NOMO-1 (cell line): ENCODE data around the gene SLC35F3.
"Not testable (repeated sequence)": the region's sequence is repeated elsewhere in the genome, so short reads cannot be mapped to it uniquely, and the experiment has no call there.

Experiments
- DNase-seq, 2 experiments: peaks; one replicate each; lab custom pipeline; 2025; ENCODE audit not compliant: unreplicated experiment in 2 of 2; lab: John Stamatoyannopoulos, UW

Gene SLC35F3

GRCh38 chr1:234243521-234244260, 339.2 kb downstream of the SLC35F3 start:
- DNase-seq, result no peak

- DNase-seq, result peak; percentile 21 to 81
Measured at GRCh38 chr1:234244482-234244881, 340.0 kb downstream of the SLC35F3 start.

- no peak for DNase-seq
Measured at GRCh38 chr1:234246638-234247116, 342.2 kb downstream of the SLC35F3 start.

DNA sequence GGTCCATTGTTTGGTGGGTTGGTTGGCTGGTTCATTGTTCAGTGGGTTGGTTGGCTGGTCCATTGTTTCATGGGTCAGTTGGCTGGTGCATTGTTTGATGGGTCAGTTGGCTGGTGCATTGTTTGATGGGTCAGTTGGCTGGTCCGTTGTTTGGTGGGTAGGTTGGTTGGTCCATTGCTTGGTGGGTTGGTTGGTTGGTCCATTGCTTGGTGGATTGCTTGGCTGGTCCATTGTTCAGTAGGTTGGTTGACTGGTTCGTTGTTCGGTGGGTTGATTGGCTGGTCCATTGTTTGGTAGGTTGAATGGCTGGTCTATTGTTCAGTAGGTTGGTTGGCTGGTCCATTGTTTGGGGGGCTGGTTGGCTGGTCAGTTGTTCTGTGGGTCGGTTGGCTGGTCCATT, 343.3 kb downstream of the SLC35F3 start:
- not testable (repeated sequence) for DNase-seq

DNA sequence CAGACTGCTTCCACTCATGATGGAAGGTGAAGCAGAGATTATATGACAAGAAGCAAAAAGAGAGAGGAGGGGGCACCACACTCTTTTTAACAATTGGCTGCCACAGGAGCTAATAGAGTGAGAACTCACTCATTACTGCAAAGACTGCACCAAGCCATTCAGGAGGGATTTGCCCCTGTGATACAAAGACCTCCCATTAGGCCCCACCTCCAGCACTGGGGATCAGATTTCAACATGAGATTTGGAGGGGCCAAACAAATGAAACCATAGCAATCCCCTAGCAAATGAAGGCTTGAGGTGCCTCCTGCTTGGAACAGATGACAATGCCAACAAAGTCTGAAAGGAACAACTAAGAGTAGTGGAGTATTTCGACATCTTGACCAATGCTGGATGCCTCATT, 346.3 kb downstream of the SLC35F3 start:
- no peak for DNase-seq

DNA sequence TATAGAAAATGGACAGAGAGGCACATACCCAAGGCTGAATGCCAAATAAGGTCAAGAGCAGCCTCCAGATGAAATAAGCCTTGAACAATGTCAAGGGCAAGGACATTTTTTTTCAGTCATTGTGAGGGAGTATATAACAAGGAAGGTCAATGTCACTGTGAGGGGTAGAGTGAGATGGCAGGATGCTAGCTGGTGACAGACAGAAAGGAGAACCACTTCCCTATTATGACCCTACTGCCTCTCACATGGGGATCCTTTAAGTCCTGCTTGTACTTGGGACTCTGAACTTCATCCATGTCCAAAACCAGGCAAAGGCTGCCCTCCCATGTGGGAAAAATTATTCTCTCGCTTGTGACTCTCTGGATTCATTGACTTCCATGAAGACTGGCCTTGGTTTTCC, 349.3 kb downstream of the SLC35F3 start:
- DNase-seq, result no peak

DNA sequence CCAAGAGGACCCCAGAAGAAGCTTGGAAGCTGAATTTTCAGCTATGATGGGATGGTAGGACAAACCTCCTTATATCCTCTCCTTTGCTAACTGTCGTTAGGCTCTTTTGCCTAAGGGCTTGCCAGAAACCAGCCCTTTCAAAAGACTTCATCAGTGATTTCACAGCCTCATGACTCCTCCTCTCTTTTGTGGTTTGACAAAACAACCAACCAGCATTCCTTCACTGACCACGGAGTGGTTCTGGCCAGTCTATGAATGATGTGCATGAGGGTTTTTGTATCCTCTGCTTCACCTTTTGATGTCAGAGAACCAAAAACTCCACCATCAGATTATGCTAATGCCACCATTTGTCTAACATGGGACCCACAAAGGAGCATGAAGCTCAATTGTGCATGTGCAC, 351.9 kb downstream of the SLC35F3 start:
- DNase-seq, result no peak

- no peak for DNase-seq
Measured at GRCh38 chr1:234258071-234258470, 353.6 kb downstream of the SLC35F3 start.

GRCh38 chr1:234260578-234260977, 356.1 kb downstream of the SLC35F3 start:
- DNase-seq, result peak in 1 of 2 experiments; percentile 41

- DNase-seq, result no peak
Measured at GRCh38 chr1:234261545-234261944, 357.1 kb downstream of the SLC35F3 start.

GRCh38 chr1:234262007-234262753, 357.7 kb downstream of the SLC35F3 start:
- DNase-seq, result no peak

DNA sequence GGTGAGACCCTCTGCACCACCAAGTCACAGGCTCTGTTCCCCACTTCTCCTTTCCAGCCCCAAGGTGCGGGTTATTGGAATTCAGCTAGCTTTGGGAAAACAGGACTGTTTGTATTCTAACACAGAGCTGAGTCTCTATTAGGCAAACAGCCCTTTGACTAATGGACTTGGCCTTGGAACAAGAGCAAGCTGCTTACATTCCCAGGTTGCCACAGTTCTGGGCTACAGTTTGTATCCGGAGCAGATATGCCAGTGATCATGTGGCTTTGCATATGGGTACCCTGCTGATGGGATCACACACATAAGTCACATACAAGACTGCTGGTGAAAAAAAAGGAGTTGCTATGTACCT, 358.3 kb downstream of the SLC35F3 start:
- no peak for DNase-seq

- DNase-seq, result no peak
Measured at GRCh38 chr1:234264832-234265231, 360.4 kb downstream of the SLC35F3 start.

- DNase-seq, result no peak
Measured at GRCh38 chr1:234265321-234265720, 360.8 kb downstream of the SLC35F3 start.

DNA sequence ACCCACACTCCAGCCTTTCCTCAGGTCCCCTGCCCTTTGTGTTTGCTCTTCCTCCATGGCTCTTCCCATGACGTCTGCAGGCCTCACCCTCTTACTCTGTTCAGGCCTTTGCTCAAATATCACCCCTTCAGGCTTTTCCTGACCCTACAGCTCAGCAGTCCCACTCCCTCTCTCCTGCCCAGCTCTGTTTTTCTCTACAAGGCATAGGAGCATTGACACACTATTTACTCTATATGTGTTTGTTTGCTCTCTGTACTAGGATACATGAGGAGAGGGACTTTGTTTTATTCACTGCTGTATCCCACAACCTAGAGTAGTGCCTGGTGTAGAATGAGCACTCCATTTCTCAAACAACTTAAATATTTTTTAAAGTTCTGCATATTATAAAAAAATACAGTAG, 361.4 kb downstream of the SLC35F3 start:
- no peak for DNase-seq

GRCh38 chr1:234270093-234270492, 365.6 kb downstream of the SLC35F3 start:
- DNase-seq, result no peak

GRCh38 chr1:234270581-234271242, 366.2 kb downstream of the SLC35F3 start:
- DNase-seq, result no peak

GRCh38 chr1:234271243-234271606, 366.7 kb downstream of the SLC35F3 start:
- no peak for DNase-seq

DNA sequence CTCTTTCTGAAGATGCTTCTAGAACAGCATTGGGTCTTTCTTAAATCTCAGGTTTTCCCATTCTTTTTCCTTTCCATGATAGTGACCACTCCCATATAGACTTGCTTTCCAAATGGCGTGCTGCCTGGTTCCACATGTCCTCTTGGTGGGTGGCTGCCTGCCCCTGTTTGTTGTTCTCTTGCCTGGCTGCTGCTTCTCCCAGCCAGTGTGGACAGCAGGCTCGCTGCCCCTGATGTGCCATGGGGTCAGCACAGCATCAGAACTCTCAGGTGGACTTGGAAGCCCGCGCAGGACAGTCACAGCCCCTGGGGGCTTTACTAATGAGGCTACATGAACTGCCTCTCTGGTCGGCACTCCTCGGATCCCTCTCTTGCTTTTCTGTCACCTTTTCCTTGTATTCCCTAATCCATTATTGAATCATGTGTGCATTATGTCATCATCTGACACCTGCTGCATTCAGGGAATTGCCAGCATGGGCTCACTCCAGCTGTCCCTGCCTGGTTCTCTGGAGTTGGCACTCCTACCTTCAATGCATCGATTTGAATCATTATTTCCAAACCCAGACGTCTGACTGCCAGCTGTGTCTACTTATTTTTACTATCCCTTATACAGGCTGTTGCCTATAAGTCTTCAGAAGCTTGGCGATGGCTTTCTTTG, 368.3 kb downstream of the SLC35F3 start:
- DNase-seq, result no peak

DNA sequence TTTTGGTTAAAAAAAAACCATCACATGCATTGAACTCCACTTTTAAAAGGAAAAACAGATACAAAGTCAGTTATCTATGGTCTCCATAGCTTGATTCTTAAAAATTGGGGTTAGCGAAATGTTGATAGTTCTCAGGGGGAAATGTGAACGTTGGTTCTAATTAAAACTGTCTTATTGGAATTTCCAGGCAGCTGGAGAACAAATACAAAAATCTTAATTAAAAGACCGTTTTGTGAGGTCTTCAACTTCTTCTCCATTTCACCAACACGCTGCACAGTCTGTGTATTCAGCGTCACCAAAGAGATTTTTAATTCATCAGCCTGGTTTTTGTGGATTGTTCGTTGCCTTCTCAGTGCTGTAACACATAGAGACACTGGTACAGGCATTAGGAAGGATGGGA, 369.5 kb downstream of the SLC35F3 start:
- DNase-seq, result no peak

DNA sequence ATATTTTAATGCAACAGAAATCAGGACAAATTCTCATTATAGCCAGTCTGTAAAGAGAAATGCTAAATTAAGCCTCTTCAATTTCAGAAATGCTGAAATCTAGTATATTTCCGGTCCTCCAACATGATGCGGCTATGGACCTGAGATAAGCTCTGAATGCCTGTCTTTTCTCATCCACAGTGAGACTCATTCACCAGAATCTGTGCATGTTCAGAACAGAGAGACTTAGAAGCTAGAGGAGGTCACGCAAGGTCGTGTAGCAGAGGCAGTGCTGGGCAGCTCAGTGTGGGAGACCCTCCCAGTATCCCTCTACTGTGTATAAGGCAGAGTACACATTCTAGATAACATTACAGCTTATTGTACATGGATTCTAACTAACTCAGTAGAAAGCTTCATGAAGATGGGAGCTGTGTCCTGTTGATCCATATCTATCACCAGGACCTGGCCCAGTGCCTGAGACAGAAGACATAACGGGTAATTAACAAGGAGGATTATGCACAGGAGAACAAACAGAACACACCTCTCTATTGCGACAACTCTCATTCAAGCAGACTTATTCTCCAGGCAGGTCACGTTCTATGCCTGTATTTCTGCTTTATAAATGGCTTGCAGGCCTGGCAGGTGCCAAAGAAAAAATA, 371.8 kb downstream of the SLC35F3 start:
- no peak for DNase-seq
